ENCODE results near the gene CHERP. TPM values are rescaled to one million over a fixed set of nuclear protein-coding genes. Genes with fewer than 3 reads are reported as not detected.
"Not testable (repeated sequence)": the region's sequence is repeated elsewhere in the genome, so short reads cannot be mapped to it uniquely, and the experiment has no call there.

The CHERP gene
- total RNA-seq, 2 donors from 2014 or later: 4.3 to 8.0 TPM

GRCh38 chr19:16554776-16555175 is 12.5 kb upstream of the CHERP start:
- H3K4me3 ChIP-seq: no peak overlapping the region
- DNase-seq (ENCODE audit: low spot score): no peak
- H3K27ac ChIP-seq: no peak overlapping the region
- no peaks in the 10 kb centered on the region for H3K4me1 ChIP-seq
- TF ChIP-seq CTCF (IDR thresholded peaks at IDR 0.05): no peak
- peaks cover 36% of the 10 kb centered on the region for H3K36me3 ChIP-seq
- H3K9me3 ChIP-seq: no peaks in the 10 kb centered on the region
- no peaks in the 10 kb centered on the region for H3K27me3 ChIP-seq

- not testable (repeated sequence) for H3K27ac ChIP-seq; H3K4me1 ChIP-seq; DNase-seq (ENCODE audit: low spot score); H3K9me3 ChIP-seq; H3K4me3 ChIP-seq; H3K27me3 ChIP-seq
- peaks cover 34% of the 10 kb centered on the region for H3K36me3 ChIP-seq
Observed at GRCh38 chr19:16551902-16552301, 9.7 kb upstream of the CHERP start.

- H3K4me3 ChIP-seq: no peak overlapping the region
- H3K27me3 ChIP-seq: no peaks in the 10 kb centered on the region
- H3K9me3 ChIP-seq: no peaks in the 10 kb centered on the region
- H3K27ac ChIP-seq: no peak overlapping the region
- no peak for TF ChIP-seq CTCF (IDR thresholded peaks at IDR 0.05)
- DNase-seq (ENCODE audit: low spot score): no peak
- peaks cover 17% of the 10 kb centered on the region for H3K36me3 ChIP-seq
- peaks cover 0 to 6% of the 10 kb centered on the region in 2 donors for H3K4me1 ChIP-seq
Observed at GRCh38 chr19:16548956-16549355, 6.7 kb upstream of the CHERP start.

GRCh38 chr19:16544473-16545231 is 2.4 kb upstream of the CHERP start:
- no peak for TF ChIP-seq CTCF (IDR thresholded peaks at IDR 0.05)
- no peaks in the 10 kb centered on the region for H3K9me3 ChIP-seq
- H3K4me1 ChIP-seq: peaks cover 0 to 39% of the 10 kb centered on the region in 2 donors
- no peak overlapping the region for H3K4me3 ChIP-seq
- H3K36me3 ChIP-seq: peaks cover 7% of the 10 kb centered on the region
- no peak for DNase-seq (ENCODE audit: low spot score)
- no peak overlapping the region for H3K27ac ChIP-seq
- no peaks in the 10 kb centered on the region for H3K27me3 ChIP-seq

GRCh38 chr19:16543734-16544133 is 1.5 kb upstream of the CHERP start:
- not testable (repeated sequence) for H3K9me3 ChIP-seq; H3K4me3 ChIP-seq; H3K27ac ChIP-seq; H3K27me3 ChIP-seq; DNase-seq (ENCODE audit: low spot score)
- Histone ChIP-seq H3K4me1 (peaks cover 0 to 42% of the 10 kb centered on the region in 2 donors), H3K36me3 (peaks cover 11% of the 10 kb centered on the region)

- Histone ChIP-seq H3K36me3 (peaks cover 11% of the 10 kb centered on the region), H3K27ac (peak overlapping the region; percentile 86 to 93), H3K9me3 (no peaks in the 10 kb centered on the region), H3K4me1 (peaks cover 0 to 47% of the 10 kb centered on the region in 2 donors), H3K4me3 (peak overlapping the region; percentile 88 to 98), H3K27me3 (no peaks in the 10 kb centered on the region)
- no peak for DNase-seq (ENCODE audit: low spot score)
- no peak for TF ChIP-seq CTCF (IDR thresholded peaks at IDR 0.05)
Observed at GRCh38 chr19:16542910-16543472, 754 bp upstream of the CHERP start.
